PFSK-1 (cell line): ENCODE results near the gene GALNTL6.

ENCODE experiments used
- FOXP2 ChIP-seq: optimal IDR thresholded peaks from 2 replicates; pipeline ENCODE3; 2011; ENCODE audit warnings: borderline replicate concordance, control low read depth, inconsistent platforms; ENCODE audit not compliant: insufficient read depth; ENCODE audit errors: extremely low read length, extremely low read depth
- POLR2AphosphoS5 ChIP-seq: IDR thresholded peaks from 2 replicates; pipeline ENCODE4 v1.6.1; 2012; ENCODE audit warnings: low read depth, mild to moderate bottlenecking, control low read depth, low read length, moderate library complexity
- REST ChIP-seq, 2 experiments: IDR thresholded peaks; 2 replicates each; pipeline versions ENCODE4 v1.6.1 to v1.8.0; 2011 to 2012; ENCODE audit warnings: low read depth in 2 of 2, low read length in 2 of 2, control low read depth in 1 of 2, inconsistent platforms in 1 of 2, mild to moderate bottlenecking in 1 of 2, moderate library complexity in 1 of 2; ENCODE audit not compliant: insufficient read depth in 1 of 2
- SIN3A ChIP-seq: IDR thresholded peaks from 2 replicates; pipeline ENCODE4 v1.6.1; 2012; ENCODE audit warnings: mild to moderate bottlenecking, low read length, moderate library complexity, borderline replicate concordance; ENCODE audit not compliant: insufficient read depth
- TAF1 ChIP-seq: IDR thresholded peaks from 2 replicates; pipeline ENCODE4 v1.6.1; 2012; ENCODE audit warnings: low read length, control low read depth, borderline replicate concordance; ENCODE audit not compliant: insufficient read depth

- TF ChIP-seq REST (IDR thresholded peaks at IDR 0.05; ENCODE audit: insufficient read depth in 1 of 2, low read depth in 2 of 2, low read length in 2 of 2) = no peak
- TF ChIP-seq TAF1 = no peak
- TF ChIP-seq POLR2AphosphoS5 = no peak
- no peak for TF ChIP-seq SIN3A
- no peak for TF ChIP-seq FOXP2
Measured at GRCh38 chr4:173051716-173052115, 1238.5 kb downstream of the GALNTL6 start.
